ENCODE data around the gene UBAP2. TPM values are rescaled to one million over a fixed set of nuclear protein-coding genes. Genes with fewer than 3 reads are reported as not detected.

Gene UBAP2
- polyA plus RNA-seq, 1 of the 3 experiments (the other 2 are of a cell fraction), result 15.8 TPM

- DNase-seq, result no peak
- Histone ChIP-seq H4K20me1 (ENCODE audit: insufficient read depth) (no peaks in the 10 kb centered on the region), H3K36me3 (replicated peaks in 1 of 2; ENCODE audit: control insufficient read depth in 1 of 2, insufficient read depth in 2 of 2, low read length in 1 of 2) (peaks cover 16 to 46% of the 10 kb centered on the region in 2 experiments), H3K4me3 (ENCODE audit: low read depth in 2 of 2, low read length in 1 of 2) (no peak overlapping the region), H3K27me3 (ENCODE audit: insufficient read depth) (no peaks in the 10 kb centered on the region), H3K4me1 (ENCODE audit: control insufficient read depth in 1 of 2, insufficient read depth in 2 of 2, low read depth in 1 of 2, low read length in 1 of 2) (no peaks in the 10 kb centered on the region), H3K4me2 (no peak overlapping the region), H3K79me2 (ENCODE audit: insufficient read depth) (no peaks in the 10 kb centered on the region), H3K9me2 (no peaks in the 10 kb centered on the region), H3K9me3 (no peaks in the 10 kb centered on the region), H3F3A (replicated peaks; ENCODE audit: insufficient read depth) (no peaks in the 10 kb centered on the region), H3K9ac (no peak overlapping the region), H3K27ac (ENCODE audit: low read depth in 2 of 2, low read length in 1 of 2) (no peak overlapping the region), H2AFZ (ENCODE audit: low read depth) (no peak overlapping the region)
- ChIA-PET POLR2A (no interaction called here), CTCF (no interaction called here)
- WGBS (ENCODE audit: low lambda C conversion rate), result 91% methylated on average over 3 of the region's 3 CpGs
- TF ChIP-seq CHD2 (IDR thresholded peaks at IDR 0.05; ENCODE audit: low read length, partially characterized antibody), result no peak
- no peak for TF ChIP-seq MAX (IDR thresholded peaks at IDR 0.05; ENCODE audit: low read depth)
- no peak for TF ChIP-seq ZBTB33 (IDR thresholded peaks at IDR 0.05; ENCODE audit: borderline replicate concordance, low read depth)
- no peak for TF ChIP-seq NFIC (IDR thresholded peaks at IDR 0.05; ENCODE audit: borderline replicate concordance)
- TF ChIP-seq SMC3 (IDR thresholded peaks at IDR 0.05; ENCODE audit: low read depth, low read length), result no peak
- TF ChIP-seq YY1 (IDR thresholded peaks at IDR 0.05; ENCODE audit: low read depth), result no peak
Measured at GRCh38 chr9:33976414-33976813, 72.3 kb downstream of the UBAP2 start.

- H3K9me3 ChIP-seq, result no peaks in the 10 kb centered on the region
- H2AFZ ChIP-seq (ENCODE audit: low read depth), result no peak overlapping the region
- H3K4me2 ChIP-seq, result no peak overlapping the region
- no peak overlapping the region for H3K4me3 ChIP-seq (ENCODE audit: low read depth in 2 of 2, low read length in 1 of 2)
- peaks cover 6% of the 10 kb centered on the region for H3F3A ChIP-seq (replicated peaks; ENCODE audit: insufficient read depth)
- H3K79me2 ChIP-seq (ENCODE audit: insufficient read depth), result no peaks in the 10 kb centered on the region
- DNase-seq, result no peak
- H3K27ac ChIP-seq (ENCODE audit: low read depth in 2 of 2, low read length in 1 of 2), result no peak overlapping the region
- 91% methylated on average over 2 of the region's 2 CpGs for WGBS (ENCODE audit: low lambda C conversion rate)
- H3K9me2 ChIP-seq, result no peaks in the 10 kb centered on the region
- H3K9ac ChIP-seq, result no peak overlapping the region
- no peaks in the 10 kb centered on the region for H3K27me3 ChIP-seq (ENCODE audit: insufficient read depth)
- POLR2A ChIA-PET, result no interaction called here
- H4K20me1 ChIP-seq (ENCODE audit: insufficient read depth), result no peaks in the 10 kb centered on the region
- TF ChIP-seq RFX5 (IDR thresholded peaks at IDR 0.05; ENCODE audit: low read length), result no peak
- no peak for TF ChIP-seq RXRA (IDR thresholded peaks at IDR 0.05; ENCODE audit: borderline replicate concordance, low read depth)
- no peak for TF ChIP-seq USF1 (IDR thresholded peaks at IDR 0.05; ENCODE audit: borderline replicate concordance, low read depth)
- no peak for TF ChIP-seq ELF1 (IDR thresholded peaks at IDR 0.05)
- no peak for TF ChIP-seq GATA2 (CRISPR knock-in tag; IDR thresholded peaks at IDR 0.05)
- TF ChIP-seq FOXJ3 (CRISPR knock-in tag; IDR thresholded peaks at IDR 0.05), result no peak
- TF ChIP-seq SMC3 (IDR thresholded peaks at IDR 0.05; ENCODE audit: low read depth, low read length), result no peak
- TF ChIP-seq REST (IDR thresholded peaks at IDR 0.05; ENCODE audit: low read depth, low read length), result no peak
- TF ChIP-seq GABPA (IDR thresholded peaks at IDR 0.05; ENCODE audit: low read depth), result no peak
- no peak for TF ChIP-seq IRF3 (IDR thresholded peaks at IDR 0.05; ENCODE audit: low read depth, low read length)
- TF ChIP-seq YY1 (IDR thresholded peaks at IDR 0.05; ENCODE audit: low read depth), result no peak
- no peak for TF ChIP-seq RCOR1 (IDR thresholded peaks at IDR 0.05; ENCODE audit: low read length)
- TF ChIP-seq RAD21 (IDR thresholded peaks at IDR 0.05; ENCODE audit: low read length), result no peak
- TF ChIP-seq NFIC (IDR thresholded peaks at IDR 0.05; ENCODE audit: borderline replicate concordance), result no peak
- H3K4me1 ChIP-seq (ENCODE audit: control insufficient read depth in 1 of 2, insufficient read depth in 2 of 2, low read depth in 1 of 2, low read length in 1 of 2), result no peaks in the 10 kb centered on the region
- peaks cover 27 to 65% of the 10 kb centered on the region in 2 experiments for H3K36me3 ChIP-seq (replicated peaks in 1 of 2; ENCODE audit: control insufficient read depth in 1 of 2, insufficient read depth in 2 of 2, low read length in 1 of 2)
- CTCF ChIA-PET, result interaction anchor here (0.9 kb wide), 1 partner anchor 251 kb away, joined by 3 read pairs; no protein-coding TSS in a partner anchor
Measured at GRCh38 chr9:33972698-33973097, 76.0 kb downstream of the UBAP2 start.
